ENCODE measurements around the gene CUL1.

Gene CUL1

GRCh38 chr7:148835854-148836253 is 137.2 kb downstream of the CUL1 start:
- Histone ChIP-seq H3K9me3 (ENCODE audit: insufficient read depth, low read length, severe bottlenecking) (no peaks in the 10 kb centered on the region), H3K79me2 (ENCODE audit: insufficient read depth, low read length) (peaks cover 97% of the 10 kb centered on the region), H2AFZ (ENCODE audit: low read depth, low read length) (no peak overlapping the region), H3K27me3 (ENCODE audit: insufficient read depth, low read length, poor library complexity) (no peaks in the 10 kb centered on the region), H3K9ac (ENCODE audit: low read depth, low read length) (no peak overlapping the region), H3K4me1 (ENCODE audit: insufficient read depth, low read length) (no peaks in the 10 kb centered on the region), H3K4me3 (ENCODE audit: low read depth in 1 of 2, low read length in 2 of 2) (no peak overlapping the region), H4K20me1 (ENCODE audit: insufficient read depth, low read length) (peaks cover 62% of the 10 kb centered on the region), H3K27ac (ENCODE audit: low read length) (no peak overlapping the region), H3K36me3 (ENCODE audit: insufficient read depth, low read length) (peaks cover 75% of the 10 kb centered on the region), H3K4me2 (ENCODE audit: insufficient read depth, low read length) (no peak overlapping the region)
- ATAC-seq (ENCODE audit: insufficient read depth, low read depth) (no peak), DNase-seq (no peak)
- TF ChIP-seq CTCF (IDR thresholded peaks at IDR 0.05; ENCODE audit: borderline replicate concordance, extremely low read depth, low read length, poor library complexity, severe bottlenecking): no peak
- TF ChIP-seq EZH2 (IDR thresholded peaks at IDR 0.05; ENCODE audit: borderline replicate concordance, low read depth, low read length, severe bottlenecking): no peak

- no peaks in the 10 kb centered on the region for H3K4me1 ChIP-seq (ENCODE audit: insufficient read depth, low read length)
- no peak overlapping the region for H3K9ac ChIP-seq (ENCODE audit: low read depth, low read length)
- H3K4me2 ChIP-seq (ENCODE audit: insufficient read depth, low read length): no peak overlapping the region
- peaks cover 65% of the 10 kb centered on the region for H4K20me1 ChIP-seq (ENCODE audit: insufficient read depth, low read length)
- no peak overlapping the region for H3K4me3 ChIP-seq (ENCODE audit: low read depth in 1 of 2, low read length in 2 of 2)
- DNase-seq: no peak
- H3K79me2 ChIP-seq (ENCODE audit: insufficient read depth, low read length): peaks cover 95% of the 10 kb centered on the region
- H3K27ac ChIP-seq (ENCODE audit: low read length): peak overlapping the region; percentile 50; the same call in 1 of the 2 replicates
- H3K27me3 ChIP-seq (ENCODE audit: insufficient read depth, low read length, poor library complexity): no peaks in the 10 kb centered on the region
- peak; percentile 74 for ATAC-seq (ENCODE audit: insufficient read depth, low read depth)
- TF ChIP-seq CTCF (IDR thresholded peaks at IDR 0.05; ENCODE audit: borderline replicate concordance, extremely low read depth, low read length, poor library complexity, severe bottlenecking): no peak
- no peak for TF ChIP-seq EZH2 (IDR thresholded peaks at IDR 0.05; ENCODE audit: borderline replicate concordance, low read depth, low read length, severe bottlenecking)
- no peak overlapping the region for H2AFZ ChIP-seq (ENCODE audit: low read depth, low read length)
- peaks cover 60% of the 10 kb centered on the region for H3K36me3 ChIP-seq (ENCODE audit: insufficient read depth, low read length)
- H3K9me3 ChIP-seq (ENCODE audit: insufficient read depth, low read length, severe bottlenecking): no peaks in the 10 kb centered on the region
These were observed 140.2 kb downstream of the CUL1 start for GRCh38 chr7:148838905-148839304.

GRCh38 chr7:148847815-148848734 is 149.4 kb downstream of the CUL1 start:
- H3K4me3 ChIP-seq (ENCODE audit: low read depth in 1 of 2, low read length in 2 of 2): no peak overlapping the region
- peaks cover 98% of the 10 kb centered on the region for H3K79me2 ChIP-seq (ENCODE audit: insufficient read depth, low read length)
- no peak overlapping the region for H3K9ac ChIP-seq (ENCODE audit: low read depth, low read length)
- no peak overlapping the region for H2AFZ ChIP-seq (ENCODE audit: low read depth, low read length)
- H4K20me1 ChIP-seq (ENCODE audit: insufficient read depth, low read length): peaks cover 84% of the 10 kb centered on the region
- TF ChIP-seq EZH2 (IDR thresholded peaks at IDR 0.05; ENCODE audit: borderline replicate concordance, low read depth, low read length, severe bottlenecking): no peak
- no peak for TF ChIP-seq CTCF (IDR thresholded peaks at IDR 0.05; ENCODE audit: borderline replicate concordance, extremely low read depth, low read length, poor library complexity, severe bottlenecking)
- no peak for DNase-seq
- no peak overlapping the region for H3K4me2 ChIP-seq (ENCODE audit: insufficient read depth, low read length)
- H3K27ac ChIP-seq (ENCODE audit: low read length): no peak overlapping the region
- peaks cover 25% of the 10 kb centered on the region for H3K4me1 ChIP-seq (ENCODE audit: insufficient read depth, low read length)
- no peaks in the 10 kb centered on the region for H3K27me3 ChIP-seq (ENCODE audit: insufficient read depth, low read length, poor library complexity)
- no peaks in the 10 kb centered on the region for H3K9me3 ChIP-seq (ENCODE audit: insufficient read depth, low read length, severe bottlenecking)
- H3K36me3 ChIP-seq (ENCODE audit: insufficient read depth, low read length): peaks cover 31% of the 10 kb centered on the region
- ATAC-seq (ENCODE audit: insufficient read depth, low read depth): no peak

All from DND-41 (cell line).